Natural killer cell treated with Interleukin-12 subunit alpha and Interleukin-12 subunit beta and Interleukin-15 and Interleukin-18, amount 100 ng/mL, for 72 hours (primary cell): ENCODE measurements around the gene PDC. TPM values are rescaled to one million over a fixed set of nuclear protein-coding genes. Genes with fewer than 3 reads are reported as not detected.
"Not testable (repeated sequence)": the region's sequence is repeated elsewhere in the genome, so short reads cannot be mapped to it uniquely, and the experiment has no call there.

Experiments used
- ATAC-seq, 2 donors: fragments of 150-1000 bp; cut with Tn5 transposase in 1 of 2; sonication (Bioruptor Pico), chemical (Tn5 transposase) in 1 of 2; 2 replicates each; pipeline ENCODE4 v1.10.0; 2021
- DNase-seq: peaks from one replicate; pipeline ENCODE4 v3.0.0; 2022; ENCODE audit warnings: low spot score
- H3K27ac Mint-ChIP-seq, 2 donors: 1 replicate in 1 of 2; 2 replicates in 1 of 2; pipeline ENCODE4 v1.8.0; 2022; ENCODE audit warnings: mixed read lengths in 2 of 2, mild to moderate bottlenecking in 1 of 2, moderate library complexity in 1 of 2
- H3K27me3 Mint-ChIP-seq, 2 donors: 1 replicate in 1 of 2; 2 replicates in 1 of 2; pipeline ENCODE4 v1.8.0; 2022; ENCODE audit warnings: mixed read lengths in 2 of 2
- H3K36me3 Mint-ChIP-seq: one replicate; pipeline ENCODE4 v1.8.0; 2022; ENCODE audit warnings: mixed read lengths
- H3K4me1 Mint-ChIP-seq, 2 donors: 1 replicate in 1 of 2; 2 replicates in 1 of 2; pipeline ENCODE4 v1.8.0; 2022; ENCODE audit warnings: low read depth in 2 of 2, mixed read lengths in 2 of 2, mild to moderate bottlenecking in 1 of 2
- H3K4me3 Mint-ChIP-seq: one replicate; pipeline ENCODE4 v1.8.0; 2022; ENCODE audit warnings: mixed read lengths
- H3K9me3 Mint-ChIP-seq: 2 replicates; pipeline ENCODE4 v1.8.0; 2022; ENCODE audit warnings: mixed read lengths
- total RNA-seq, 2 donors: library from RNA; stranded (reverse); gene quantifications; one replicate each; pipeline ENCODE4 v1.2.3, GENCODE V29; 2022

PDC gene
- total RNA-seq, 2 donors from 2014 or later, result not detected

DNA sequence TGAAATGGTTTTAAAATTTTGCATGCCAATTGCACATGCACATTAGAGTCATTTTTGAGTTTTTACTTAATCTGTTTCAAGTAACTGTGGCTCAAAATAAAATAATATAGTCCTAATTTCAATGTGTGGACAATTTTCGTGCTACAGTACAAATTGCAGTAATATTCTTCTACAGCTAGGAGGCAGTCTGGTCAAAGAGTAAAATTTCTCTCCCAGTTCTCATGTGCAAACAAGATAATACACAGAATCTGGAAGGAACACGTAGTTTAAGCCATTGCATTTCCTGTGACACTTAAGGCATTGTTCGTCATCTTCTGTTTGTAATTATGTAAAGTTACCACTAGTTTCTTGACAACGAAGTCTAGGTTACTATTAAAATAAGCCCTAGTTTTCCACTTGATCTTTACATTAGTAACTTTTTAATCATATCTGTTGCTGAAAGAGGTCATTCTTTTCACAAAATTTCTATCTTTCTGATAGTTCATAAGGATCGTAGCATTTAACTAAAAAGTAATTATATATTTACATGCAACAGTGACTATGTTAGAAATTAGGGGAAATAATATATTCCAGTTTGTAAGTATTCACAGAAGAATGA lies 56.4 kb downstream of the PDC start:
- Mint-ChIP-seq H3K27me3 (no peaks in the 10 kb centered on the region), H3K36me3 (peaks cover 14% of the 10 kb centered on the region), H3K9me3 (no peaks in the 10 kb centered on the region), H3K4me1 (peaks cover 0 to 5% of the 10 kb centered on the region in 2 donors), H3K27ac (no peak overlapping the region), H3K4me3 (no peak overlapping the region)
- no peak for DNase-seq
- ATAC-seq, result peak in 1 of 2 donors; percentile 68

DNA sequence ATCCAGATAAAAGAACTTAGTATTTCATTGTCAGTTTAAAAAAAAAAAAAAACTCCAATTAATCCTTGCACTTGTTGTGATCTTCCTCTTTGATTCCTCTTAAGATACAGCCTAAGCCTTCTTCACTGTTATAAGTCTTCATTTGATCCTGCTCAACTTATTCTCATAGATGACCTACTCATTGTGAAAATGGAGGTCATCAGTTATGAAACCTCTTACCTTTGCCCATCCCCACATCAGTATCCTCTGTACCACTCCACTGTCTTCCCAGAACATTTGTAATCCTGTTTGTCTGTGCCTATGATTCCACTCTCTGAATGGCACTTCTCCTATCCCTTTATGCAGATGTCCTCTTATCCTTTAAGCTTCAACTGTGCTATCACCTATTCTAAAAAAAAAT lies 57.3 kb downstream of the PDC start:
- Mint-ChIP-seq H3K27ac (no peak overlapping the region), H3K4me3 (no peak overlapping the region), H3K36me3 (peaks cover 14% of the 10 kb centered on the region), H3K4me1 (peaks cover 0 to 5% of the 10 kb centered on the region in 2 donors), H3K9me3 (no peaks in the 10 kb centered on the region), H3K27me3 (no peaks in the 10 kb centered on the region)
- DNase-seq, result no peak
- ATAC-seq, result no peak

- DNase-seq, H3K27ac Mint-ChIP-seq, H3K4me1 Mint-ChIP-seq, H3K9me3 Mint-ChIP-seq, ATAC-seq, H3K27me3 Mint-ChIP-seq, H3K4me3 Mint-ChIP-seq, H3K36me3 Mint-ChIP-seq: not testable (repeated sequence)
Measured at GRCh38 chr1:186401446-186401845, 59.5 kb downstream of the PDC start.

Other genes with a start within 250 kb of the PDC start
- not detected for gene PRG4, start 164.8 kb downstream of the PDC start, total RNA-seq
- 100 to 1,000 TPM; 115 to 180 TPM for gene TPR, start 85.9 kb downstream of the PDC start, total RNA-seq
- 10 to 100 TPM; 13.6 to 23.7 TPM for gene ODR4, start 85.3 kb downstream of the PDC start, total RNA-seq
- gene PTGS2, start 219.3 kb upstream of the PDC start, total RNA-seq, result 1 to 10 TPM; 1.8 to 3.8 TPM